Fibroblast of lung (primary cell): ENCODE measurements around the gene TJP3.

ENCODE experiments used
- CTCF ChIP-seq, 2 donors: IDR thresholded peaks in 1 of 2; conservative IDR thresholded peaks in 1 of 2; 1 replicate in 1 of 2; 2 replicates in 1 of 2; pipeline ENCODE4 v1.5.1; 2011 to 2012; ENCODE audit warnings: low read length in 2 of 2, control low read depth in 1 of 2, inconsistent platforms in 1 of 2, low read depth in 1 of 2, mild to moderate bottlenecking in 1 of 2
- EZH2 ChIP-seq: IDR thresholded peaks from 2 replicates; pipeline ENCODE4 v1.5.1; 2012; ENCODE audit warnings: low read length, control low read depth, mild to moderate bottlenecking; ENCODE audit errors: missing control alignments

GRCh38 chr19:3765121-3765520, 56.9 kb downstream of the TJP3 start:
- TF ChIP-seq CTCF (conservative IDR thresholded peaks at IDR 0.05 in 1 of 2, IDR thresholded peaks at IDR 0.05 in 1 of 2; ENCODE audit: low read depth in 1 of 2, low read length in 2 of 2) (no peak), EZH2 (no peak)
